ENCODE results near the gene SEPTIN2. TPM values are rescaled to one million over a fixed set of nuclear protein-coding genes. Genes with fewer than 3 reads are reported as not detected.

Gene SEPTIN2
- total and polyA plus RNA-seq, 10 of the 15 experiments (the other 5 are each of a cell fraction or from before 2014, with no cell fraction given) = 169 to 474 (median 269) TPM

- Histone ChIP-seq H3K9ac (ENCODE audit: control insufficient read depth, insufficient read depth, low read length) (no peak overlapping the region), H3K4me1 (ENCODE audit: control insufficient read depth, insufficient read depth, low read length) (peaks cover 42% of the 10 kb centered on the region), H3K27ac (ENCODE audit: control insufficient read depth, insufficient read depth) (0 out of 2 replicates have a peak overlapping the region, but pooled peaks have one; percentile 18), H3K79me2 (ENCODE audit: control insufficient read depth, insufficient read depth, low read length) (peaks cover 16% of the 10 kb centered on the region), H3K9me3 (replicated peaks; ENCODE audit: control insufficient read depth, insufficient read depth, low read length) (no peaks in the 10 kb centered on the region; the same call in 2 of the 3 replicates), H2AFZ (ENCODE audit: control insufficient read depth, low read depth, low read length) (no peak overlapping the region), H3K27me3 (replicated peaks in 1 of 2; ENCODE audit: control insufficient read depth in 2 of 2, insufficient read depth in 2 of 2, low read length in 1 of 2) (no peaks in the 10 kb centered on the region), H3K4me3 (no peak overlapping the region), H3K36me3 (ENCODE audit: control insufficient read depth in 2 of 2, insufficient read depth in 2 of 2, low read length in 1 of 2) (peaks cover 0 to 4% of the 10 kb centered on the region in 2 experiments; a peak in 2 of 4 replicates), H3K4me2 (ENCODE audit: control insufficient read depth, insufficient read depth) (peak overlapping the region; percentile 62), H4K20me1 (ENCODE audit: control insufficient read depth, insufficient read depth) (no peaks in the 10 kb centered on the region)
- 54% methylated on average over 6 of the region's 6 CpGs for WGBS (ENCODE audit: insufficient coverage, insufficient replicate concordance, low lambda C conversion rate, missing lambda C conversion rate)
- no TSS peak for BruUV-seq (replicated peaks)
- POLR2A ChIA-PET = interaction anchor here (0.6 to 3.5 kb wide), 8 partner anchors 11 to 77 kb away, joined by 3 to 41 read pairs (median 4); partner anchors contain the start of genes HDLBP and SEPTIN2
- RAD21 ChIA-PET (ENCODE audit: unreplicated experiment) = interaction anchor here (0.8 to 3.7 kb wide), 21 partner anchors 12 to 541 kb away, joined by 3 to 75 read pairs (median 6); partner anchors contain the start of gene FARP2
- DNase-seq (ENCODE audit: low read depth, low spot score) (no peak), ATAC-seq (peak; percentile 89), FAIRE-seq (no peak)
- CTCF ChIA-PET = interaction anchor here (0.6 to 3.7 kb wide), 44 partner anchors 8 to 541 kb away, joined by 3 to 88 read pairs (median 5); partner anchors contain the start of genes FARP2, HDLBP and SEPTIN2
- intact Hi-C loops (cut with micrococcal nuclease; ENCODE audit: unreplicated experiment) = loop anchor here (1.0 to 10.0 kb wide), 3 partner anchors 34 to 137 kb away; partner anchors contain the start of genes HDLBP and SEPTIN2
- in situ Hi-C loops (cut with MboI) = no loop called here
- SMC1A ChIA-PET (ENCODE audit: uncharacterized antibody, unreplicated experiment) = interaction anchor here (0.8 to 5.3 kb wide), 29 partner anchors 8 to 207 kb away, joined by 3 to 176 read pairs (median 6); partner anchors contain the start of genes HDLBP and SEPTIN2
- TF ChIP-seq, protein P1, sequence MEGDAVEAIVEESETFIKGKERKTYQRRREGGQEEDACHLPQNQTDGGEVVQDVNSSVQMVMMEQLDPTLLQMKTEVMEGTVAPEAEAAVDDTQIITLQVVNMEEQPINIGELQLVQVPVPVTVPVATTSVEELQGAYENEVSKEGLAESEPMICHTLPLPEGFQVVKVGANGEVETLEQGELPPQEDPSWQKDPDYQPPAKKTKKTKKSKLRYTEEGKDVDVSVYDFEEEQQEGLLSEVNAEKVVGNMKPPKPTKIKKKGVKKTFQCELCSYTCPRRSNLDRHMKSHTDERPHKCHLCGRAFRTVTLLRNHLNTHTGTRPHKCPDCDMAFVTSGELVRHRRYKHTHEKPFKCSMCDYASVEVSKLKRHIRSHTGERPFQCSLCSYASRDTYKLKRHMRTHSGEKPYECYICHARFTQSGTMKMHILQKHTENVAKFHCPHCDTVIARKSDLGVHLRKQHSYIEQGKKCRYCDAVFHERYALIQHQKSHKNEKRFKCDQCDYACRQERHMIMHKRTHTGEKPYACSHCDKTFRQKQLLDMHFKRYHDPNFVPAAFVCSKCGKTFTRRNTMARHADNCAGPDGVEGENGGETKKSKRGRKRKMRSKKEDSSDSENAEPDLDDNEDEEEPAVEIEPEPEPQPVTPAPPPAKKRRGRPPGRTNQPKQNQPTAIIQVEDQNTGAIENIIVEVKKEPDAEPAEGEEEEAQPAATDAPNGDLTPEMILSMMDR (IDR thresholded peaks at IDR 0.05 in 2 of 3, conservative IDR thresholded peaks at IDR 0.05 in 1 of 3; ENCODE audit: control insufficient read depth in 2 of 3, extremely low read depth in 1 of 3, insufficient read depth in 1 of 3, low read depth in 3 of 3, low read length in 3 of 3) = peak; percentile 63 to 68 (median 65)
- TF ChIP-seq RAD21 (IDR thresholded peaks at IDR 0.05; ENCODE audit: insufficient read depth, low read depth, low read length) (peak; percentile 63), EZH2 (IDR thresholded peaks at IDR 0.05; ENCODE audit: borderline replicate concordance, control insufficient read depth, low read depth, low read length) (no peak), SMC3 (IDR thresholded peaks at IDR 0.05; ENCODE audit: borderline replicate concordance, low read length) (peak; percentile 62; the same call in 1 of the 2 replicates)
Observed at GRCh38 chr2:241391892-241392665, 76.4 kb downstream of the SEPTIN2 start.

Data from GM12878 (cell line).